Lower lobe of right lung (tissue), 2 donors: ENCODE data around the gene CDX2. TPM values are rescaled to one million over a fixed set of nuclear protein-coding genes. Genes with fewer than 3 reads are reported as not detected.

Source experiments
- ATAC-seq, 2 donors: fragments of 200-7000 bp; cut with Tn5 transposase; one replicate each; pipeline ENCODE4 v1.9.1; 2020 to 2022; ENCODE audit warnings: mild to moderate bottlenecking in 2 of 2, moderate library complexity in 2 of 2
- DNase-seq: peaks from one replicate; pipeline ENCODE4 v3.0.0-alpha.2; 2020
- H3K27ac ChIP-seq: fragments of 200-600 bp; one replicate; pipeline ENCODE4 v1.8.0; 2022
- H3K27me3 ChIP-seq: fragments of 200-600 bp; one replicate; pipeline ENCODE4 v1.8.0; 2022; ENCODE audit warnings: low read depth
- H3K36me3 ChIP-seq: fragments of 200-600 bp; one replicate; pipeline ENCODE4 v1.8.0; 2022; ENCODE audit warnings: mild to moderate bottlenecking
- H3K4me1 ChIP-seq: fragments of 200-600 bp; one replicate; pipeline ENCODE4 v1.8.0; 2022
- H3K4me3 ChIP-seq: fragments of 200-600 bp; one replicate; pipeline ENCODE4 v1.8.0; 2022; ENCODE audit warnings: mild to moderate bottlenecking
- H3K9me3 ChIP-seq: fragments of 200-600 bp; one replicate; pipeline ENCODE4 v1.8.0; 2022
- CTCF ChIP-seq: fragments of 200-600 bp; IDR thresholded peaks from one replicate; pipeline ENCODE4 v1.8.0; 2022; ENCODE audit warnings: antibody characterized with exemption, mild to moderate bottlenecking
- intact Hi-C: fragments of 100-400 bp; cut with DNase I; formaldehyde crosslinking; loops from one replicate; pipeline ENCODE4 v1.11.0; 2022
- total RNA-seq: library from RNA; stranded (reverse); fragmentation: NEBNext Ultra II Directional; extraction: Animal tissue kit (Norgen Biotek cat#: 25700); gene quantifications from one replicate; pipeline ENCODE4 v1.2.1, GENCODE V29; 2021
- donor health status: DM: no; HTN: yes; CAD: no; lungs with severe emphysema.

The CDX2 gene
- total RNA-seq, 1 donor from 2014 or later, result not detected

GRCh38 chr13:27917121-27917947 is 51.8 kb downstream of the CDX2 start:
- no peak for DNase-seq
- no peaks in the 10 kb centered on the region for H3K9me3 ChIP-seq
- H3K27ac ChIP-seq, result no peak overlapping the region
- no peak for TF ChIP-seq CTCF
- H3K36me3 ChIP-seq, result no peaks in the 10 kb centered on the region
- peaks cover 32% of the 10 kb centered on the region for H3K4me1 ChIP-seq
- intact Hi-C loops, result no loop called here
- peaks cover 100% of the 10 kb centered on the region for H3K27me3 ChIP-seq
- no peak for ATAC-seq
- H3K4me3 ChIP-seq, result no peak overlapping the region

- Histone ChIP-seq H3K27me3 (peaks cover 93% of the 10 kb centered on the region), H3K27ac (no peak overlapping the region), H3K9me3 (no peaks in the 10 kb centered on the region), H3K4me1 (peaks cover 20% of the 10 kb centered on the region), H3K36me3 (no peaks in the 10 kb centered on the region), H3K4me3 (no peak overlapping the region)
- ATAC-seq, result no peak
- TF ChIP-seq CTCF, result no peak
- DNase-seq, result no peak
- intact Hi-C loops, result no loop called here
Measured at GRCh38 chr13:27915301-27916207, 53.6 kb downstream of the CDX2 start.

- Histone ChIP-seq H3K27me3 (peaks cover 90% of the 10 kb centered on the region), H3K4me1 (peaks cover 10% of the 10 kb centered on the region), H3K36me3 (no peaks in the 10 kb centered on the region), H3K27ac (no peak overlapping the region), H3K9me3 (no peaks in the 10 kb centered on the region), H3K4me3 (no peak overlapping the region)
- no peak for DNase-seq
- ATAC-seq, result no peak
- intact Hi-C loops, result no loop called here
- no peak for TF ChIP-seq CTCF
Measured at GRCh38 chr13:27913160-27913559, 56.0 kb downstream of the CDX2 start.

GRCh38 chr13:27911521-27911920 is 57.6 kb downstream of the CDX2 start:
- Histone ChIP-seq H3K4me3 (no peak overlapping the region), H3K4me1 (no peaks in the 10 kb centered on the region), H3K27me3 (peaks cover 86% of the 10 kb centered on the region), H3K27ac (no peak overlapping the region), H3K9me3 (no peaks in the 10 kb centered on the region), H3K36me3 (no peaks in the 10 kb centered on the region)
- ATAC-seq, result no peak
- no peak for TF ChIP-seq CTCF
- intact Hi-C loops, result no loop called here
- DNase-seq, result no peak

Other genes with a start within 250 kb of the CDX2 start
- not detected for gene GSX1, start 176.8 kb downstream of the CDX2 start, total RNA-seq
- gene PDX1, start 49.3 kb downstream of the CDX2 start, total RNA-seq, result not detected
- not detected for gene URAD, start 19.4 kb upstream of the CDX2 start, total RNA-seq
- gene FLT3, start 131.3 kb upstream of the CDX2 start, total RNA-seq, result 1.6 TPM
- 36.2 TPM for gene PAN3, start 169.2 kb upstream of the CDX2 start, total RNA-seq